ENCODE data around the gene LDHAL6B. TPM values are rescaled to one million over a fixed set of nuclear protein-coding genes. Genes with fewer than 3 reads are reported as not detected.

LDHAL6B gene
- total and polyA plus RNA-seq, 2 experiments from 2014 or later = not detected

- Histone ChIP-seq H4K20me1 (replicated peaks; ENCODE audit: insufficient read depth) (no peaks in the 10 kb centered on the region), H3K9me2 (ENCODE audit: insufficient read depth) (0 out of 2 replicates have a peak, but pooled peaks cover 5% of the 10 kb centered on the region), H3K36me3 (ENCODE audit: insufficient read depth) (0 out of 2 replicates have a peak, but pooled peaks cover 10% of the 10 kb centered on the region), H3F3A (replicated peaks; ENCODE audit: low read depth) (no peaks in the 10 kb centered on the region), H3K27me3 (ENCODE audit: insufficient read depth) (no peaks in the 10 kb centered on the region), H3K4me3 (no peak overlapping the region), H3K79me2 (replicated peaks; ENCODE audit: insufficient read depth) (no peaks in the 10 kb centered on the region), H2AFZ (no peak overlapping the region), H3K27ac (ENCODE audit: low read depth) (0 out of 2 replicates have a peak overlapping the region, but pooled peaks have one; percentile 70), H3K4me2 (no peak overlapping the region), H3K4me1 (ENCODE audit: insufficient read depth) (no peaks in the 10 kb centered on the region)
- Mint-ChIP-seq H3K27ac (peak overlapping the region; percentile 61; the same call in 1 of the 2 replicates), H3K4me3 (no peak overlapping the region), H3K9me3 (no peaks in the 10 kb centered on the region), H3K4me1 (peaks cover 19% of the 10 kb centered on the region), H3K36me3 (ENCODE audit: low read depth) (peaks cover 22% of the 10 kb centered on the region), H3K27me3 (ENCODE audit: insufficient read depth, low read depth, poor library complexity) (no peaks in the 10 kb centered on the region)
- ATAC-seq (no peak), DNase-seq (ENCODE audit: low spot score) (no peak)
- TF ChIP-seq JUNB (IDR thresholded peaks at IDR 0.05; ENCODE audit: unreplicated experiment) (no peak), STAT1 (IDR thresholded peaks at IDR 0.05; ENCODE audit: unreplicated experiment) (no peak), EZH2 (IDR thresholded peaks at IDR 0.05; ENCODE audit: low read depth, unreplicated experiment) (no peak), CTCF (conservative IDR thresholded peaks at IDR 0.05; ENCODE audit: low read depth in 2 of 2) (no peak), ZNF114 (CRISPR knock-in tag; IDR thresholded peaks at IDR 0.05) (no peak)
- TF ChIP-seq, protein P1, sequence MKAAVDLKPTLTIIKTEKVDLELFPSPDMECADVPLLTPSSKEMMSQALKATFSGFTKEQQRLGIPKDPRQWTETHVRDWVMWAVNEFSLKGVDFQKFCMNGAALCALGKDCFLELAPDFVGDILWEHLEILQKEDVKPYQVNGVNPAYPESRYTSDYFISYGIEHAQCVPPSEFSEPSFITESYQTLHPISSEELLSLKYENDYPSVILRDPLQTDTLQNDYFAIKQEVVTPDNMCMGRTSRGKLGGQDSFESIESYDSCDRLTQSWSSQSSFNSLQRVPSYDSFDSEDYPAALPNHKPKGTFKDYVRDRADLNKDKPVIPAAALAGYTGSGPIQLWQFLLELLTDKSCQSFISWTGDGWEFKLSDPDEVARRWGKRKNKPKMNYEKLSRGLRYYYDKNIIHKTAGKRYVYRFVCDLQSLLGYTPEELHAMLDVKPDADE (IDR thresholded peaks at IDR 0.05) = no peak
These were observed 39.9 kb upstream of the LDHAL6B start for GRCh38 chr15:59166601-59167265.

GRCh38 chr15:59168536-59168935 is 38.1 kb upstream of the LDHAL6B start:
- peaks cover 29% of the 10 kb centered on the region for H3K36me3 Mint-ChIP-seq (ENCODE audit: low read depth)
- TF ChIP-seq JUNB (IDR thresholded peaks at IDR 0.05; ENCODE audit: unreplicated experiment) (no peak), NANOG (IDR thresholded peaks at IDR 0.05; ENCODE audit: borderline replicate concordance) (no peak), ZNF114 (CRISPR knock-in tag; IDR thresholded peaks at IDR 0.05) (no peak), POLR2AphosphoS5 (IDR thresholded peaks at IDR 0.05; ENCODE audit: low read depth) (no peak)
- TF ChIP-seq, protein P2, sequence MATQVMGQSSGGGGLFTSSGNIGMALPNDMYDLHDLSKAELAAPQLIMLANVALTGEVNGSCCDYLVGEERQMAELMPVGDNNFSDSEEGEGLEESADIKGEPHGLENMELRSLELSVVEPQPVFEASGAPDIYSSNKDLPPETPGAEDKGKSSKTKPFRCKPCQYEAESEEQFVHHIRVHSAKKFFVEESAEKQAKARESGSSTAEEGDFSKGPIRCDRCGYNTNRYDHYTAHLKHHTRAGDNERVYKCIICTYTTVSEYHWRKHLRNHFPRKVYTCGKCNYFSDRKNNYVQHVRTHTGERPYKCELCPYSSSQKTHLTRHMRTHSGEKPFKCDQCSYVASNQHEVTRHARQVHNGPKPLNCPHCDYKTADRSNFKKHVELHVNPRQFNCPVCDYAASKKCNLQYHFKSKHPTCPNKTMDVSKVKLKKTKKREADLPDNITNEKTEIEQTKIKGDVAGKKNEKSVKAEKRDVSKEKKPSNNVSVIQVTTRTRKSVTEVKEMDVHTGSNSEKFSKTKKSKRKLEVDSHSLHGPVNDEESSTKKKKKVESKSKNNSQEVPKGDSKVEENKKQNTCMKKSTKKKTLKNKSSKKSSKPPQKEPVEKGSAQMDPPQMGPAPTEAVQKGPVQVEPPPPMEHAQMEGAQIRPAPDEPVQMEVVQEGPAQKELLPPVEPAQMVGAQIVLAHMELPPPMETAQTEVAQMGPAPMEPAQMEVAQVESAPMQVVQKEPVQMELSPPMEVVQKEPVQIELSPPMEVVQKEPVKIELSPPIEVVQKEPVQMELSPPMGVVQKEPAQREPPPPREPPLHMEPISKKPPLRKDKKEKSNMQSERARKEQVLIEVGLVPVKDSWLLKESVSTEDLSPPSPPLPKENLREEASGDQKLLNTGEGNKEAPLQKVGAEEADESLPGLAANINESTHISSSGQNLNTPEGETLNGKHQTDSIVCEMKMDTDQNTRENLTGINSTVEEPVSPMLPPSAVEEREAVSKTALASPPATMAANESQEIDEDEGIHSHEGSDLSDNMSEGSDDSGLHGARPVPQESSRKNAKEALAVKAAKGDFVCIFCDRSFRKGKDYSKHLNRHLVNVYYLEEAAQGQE (IDR thresholded peaks at IDR 0.05; ENCODE audit: unreplicated experiment) = no peak

More at GRCh38 chr15:59168536-59168935, 38.1 kb upstream of the LDHAL6B start:
- Histone ChIP-seq H4K20me1 (replicated peaks; ENCODE audit: insufficient read depth) (no peaks in the 10 kb centered on the region), H3F3A (replicated peaks; ENCODE audit: low read depth) (no peaks in the 10 kb centered on the region), H3K27me3 (ENCODE audit: insufficient read depth) (no peaks in the 10 kb centered on the region), H2AFZ (no peak overlapping the region), H3K9me2 (ENCODE audit: insufficient read depth) (0 out of 2 replicates have a peak, but pooled peaks cover 5% of the 10 kb centered on the region), H3K36me3 (ENCODE audit: insufficient read depth) (peaks cover 10% of the 10 kb centered on the region; the same call in 1 of the 2 replicates), H3K79me2 (replicated peaks; ENCODE audit: insufficient read depth) (no peaks in the 10 kb centered on the region), H3K27ac (ENCODE audit: low read depth) (no peak overlapping the region), H3K4me1 (ENCODE audit: insufficient read depth) (no peaks in the 10 kb centered on the region), H3K4me3 (no peak overlapping the region), H3K4me2 (no peak overlapping the region)
- H3K27ac Mint-ChIP-seq = no peak overlapping the region
- ATAC-seq = no peak
- DNase-seq (ENCODE audit: low spot score) = no peak
- peaks cover 19% of the 10 kb centered on the region for H3K4me1 Mint-ChIP-seq
- H3K27me3 Mint-ChIP-seq (ENCODE audit: insufficient read depth, low read depth, poor library complexity) = no peaks in the 10 kb centered on the region
- no peaks in the 10 kb centered on the region for H3K9me3 Mint-ChIP-seq
- H3K4me3 Mint-ChIP-seq = no peak overlapping the region
